ENCODE results near the gene CARS2.

CARS2 gene

DNA sequence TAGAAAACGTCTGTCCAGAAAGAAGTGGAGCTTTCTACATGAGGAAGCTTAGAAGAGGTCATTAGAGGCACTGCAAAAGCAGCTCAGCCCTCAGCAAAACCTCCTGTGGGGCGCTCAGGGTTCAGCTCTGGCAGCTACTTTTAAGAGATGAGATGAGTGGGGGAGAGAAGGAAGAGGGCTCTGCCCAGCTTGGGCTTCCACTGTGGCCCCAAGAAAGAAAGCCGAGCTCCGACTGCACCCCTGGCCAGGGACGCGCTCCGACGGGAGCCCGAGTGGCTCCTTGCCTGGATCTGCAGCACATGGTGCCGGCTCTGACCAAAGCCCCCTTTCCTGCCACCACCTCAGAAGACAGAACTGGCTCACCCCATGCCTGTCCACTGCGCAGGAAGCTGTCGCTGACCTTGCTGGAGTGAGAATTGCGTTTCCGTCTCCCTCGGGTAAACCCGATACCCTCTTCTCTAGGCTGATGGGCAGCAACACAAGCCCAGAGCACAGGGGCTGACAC is 54.1 kb downstream of the CARS2 start:
- FAIRE-seq, result no peak

DNA sequence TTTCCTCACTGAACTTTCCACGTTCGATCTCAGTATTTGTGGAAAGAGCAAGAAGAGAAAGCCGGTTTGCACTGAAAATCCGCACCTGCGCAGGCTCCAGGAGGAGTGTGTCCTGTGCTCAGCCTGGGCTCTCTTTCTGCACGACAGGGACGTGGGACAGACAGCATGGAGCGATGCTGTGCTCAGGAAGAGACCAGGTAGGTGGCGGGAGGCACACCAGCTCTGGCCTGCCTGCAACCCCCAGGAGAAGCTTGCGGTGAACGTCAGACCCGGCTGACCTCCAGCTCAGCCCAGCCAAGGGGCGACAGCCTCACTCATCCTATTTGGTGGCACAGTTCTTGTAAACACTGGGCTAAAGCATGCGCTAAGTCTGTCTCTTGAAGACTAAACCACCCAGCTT is 54.6 kb downstream of the CARS2 start:
- FAIRE-seq, result no peak

DNA sequence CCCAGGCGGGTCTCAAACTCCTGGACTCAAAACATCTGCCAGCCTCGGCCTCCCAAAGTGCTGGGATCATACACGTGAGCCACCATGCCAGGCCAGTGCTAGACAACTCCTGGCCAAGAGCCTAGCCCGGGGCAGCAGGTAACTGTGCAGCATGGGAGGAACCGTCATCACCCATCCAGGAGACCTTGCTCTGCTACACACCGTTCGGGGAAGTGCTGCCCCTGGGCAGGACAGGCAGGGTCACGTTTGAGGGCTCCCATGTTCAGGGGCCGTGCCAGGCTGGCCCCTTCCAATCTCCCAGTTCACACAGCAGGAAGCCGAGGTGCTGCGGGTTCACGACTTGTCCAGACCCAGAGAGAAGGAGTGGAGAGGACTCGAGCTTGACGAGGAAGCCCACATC is 55.5 kb downstream of the CARS2 start:
- no peak for FAIRE-seq

DNA sequence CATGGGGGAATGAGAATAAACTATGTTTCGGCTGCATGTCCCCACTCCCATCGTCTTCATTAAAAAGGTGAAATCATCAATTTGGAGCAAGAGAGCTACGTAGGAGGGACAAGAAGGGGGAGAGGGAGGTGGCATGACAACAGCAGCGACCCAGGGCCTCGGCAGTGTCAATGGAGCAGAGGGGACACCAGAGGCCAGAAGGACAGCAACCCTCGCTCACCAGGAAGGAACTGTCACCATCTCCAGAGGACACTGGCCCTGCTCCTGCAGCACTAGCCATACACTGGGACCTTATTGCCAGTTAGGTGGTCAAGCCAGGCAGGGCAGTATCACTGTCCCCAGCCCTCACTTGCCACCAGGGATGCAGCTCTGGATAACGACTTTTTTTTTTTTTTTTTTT is 56.4 kb downstream of the CARS2 start:
- no peak for FAIRE-seq

DNA sequence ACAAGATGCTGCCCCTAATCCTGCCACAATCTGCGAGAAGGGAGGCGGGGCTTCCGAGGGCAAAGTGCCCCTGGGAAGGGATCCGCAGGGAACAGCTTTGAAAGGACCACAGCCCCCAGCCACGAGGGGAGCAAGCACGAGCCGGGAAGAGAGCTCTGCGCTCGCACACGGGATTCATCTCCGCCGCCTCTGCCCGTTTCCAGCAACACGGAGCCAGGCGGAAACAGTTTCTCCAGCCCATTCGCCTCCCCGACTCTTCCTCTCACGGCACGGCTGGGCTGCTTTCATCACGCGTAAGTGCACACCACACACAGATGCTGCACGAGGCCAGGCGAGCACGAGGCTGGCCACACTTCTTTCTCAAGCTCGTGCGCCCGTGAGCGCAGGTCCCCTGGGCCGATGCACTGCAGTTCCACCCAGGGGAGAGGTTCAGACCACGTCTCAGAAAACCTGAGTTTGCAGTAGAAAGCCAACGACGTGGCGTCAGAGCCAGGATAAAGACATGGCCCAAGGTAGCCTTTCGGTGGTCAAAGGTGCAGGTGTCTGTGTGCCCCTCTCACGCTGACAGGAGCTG is 57.0 kb downstream of the CARS2 start:
- FAIRE-seq, result no peak

DNA sequence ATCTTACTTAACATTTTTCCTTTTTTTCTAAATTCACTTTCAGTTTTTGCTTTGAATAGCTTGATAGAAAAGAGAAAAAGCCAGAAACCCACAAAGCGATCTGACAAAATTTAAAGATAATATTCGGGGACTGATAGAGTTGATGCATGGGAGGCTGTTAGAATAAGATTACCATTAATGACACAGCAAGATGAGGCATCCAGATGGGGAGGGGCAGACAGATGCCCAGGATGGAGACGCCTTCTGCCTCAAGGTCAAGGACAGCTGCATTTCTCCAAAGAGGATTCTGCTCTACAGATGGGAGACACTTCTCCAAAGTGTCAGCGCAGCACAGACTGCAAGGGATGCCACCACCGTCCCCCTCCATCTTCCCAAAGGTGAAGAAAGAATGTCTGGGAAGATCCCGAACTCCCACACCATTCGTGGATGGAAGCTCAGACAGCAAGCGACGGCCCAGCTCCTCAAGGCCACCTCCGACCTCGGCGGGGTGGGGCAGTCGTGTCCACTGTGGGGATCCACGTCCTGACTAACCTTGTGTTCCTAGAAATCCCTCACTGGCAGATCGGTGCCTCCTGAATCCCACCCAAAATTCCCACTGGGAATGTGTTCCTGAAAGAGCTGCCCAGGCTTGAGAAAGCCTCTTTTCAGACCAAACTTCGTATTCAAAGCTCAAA is 57.6 kb downstream of the CARS2 start:
- FAIRE-seq, result no peak

DNA sequence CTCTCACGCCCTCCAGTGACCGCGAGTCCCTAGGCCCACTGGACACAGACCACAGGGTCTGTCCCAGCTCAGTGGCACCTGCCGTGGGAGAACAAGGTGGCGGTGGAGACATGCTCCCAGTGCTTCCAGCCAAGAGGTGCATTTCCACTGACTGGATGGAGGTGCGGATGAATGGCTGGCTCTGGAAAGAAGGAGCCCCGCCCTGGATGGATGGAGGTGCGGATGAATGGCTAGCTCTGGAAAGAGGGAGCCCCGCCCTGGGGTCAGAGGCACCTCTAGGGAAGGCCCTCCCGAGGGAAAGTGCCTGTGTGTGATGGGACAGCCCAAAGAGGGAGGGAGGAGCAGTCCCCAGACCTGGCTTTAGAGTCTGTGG is 58.6 kb downstream of the CARS2 start:
- no peak for FAIRE-seq

DNA sequence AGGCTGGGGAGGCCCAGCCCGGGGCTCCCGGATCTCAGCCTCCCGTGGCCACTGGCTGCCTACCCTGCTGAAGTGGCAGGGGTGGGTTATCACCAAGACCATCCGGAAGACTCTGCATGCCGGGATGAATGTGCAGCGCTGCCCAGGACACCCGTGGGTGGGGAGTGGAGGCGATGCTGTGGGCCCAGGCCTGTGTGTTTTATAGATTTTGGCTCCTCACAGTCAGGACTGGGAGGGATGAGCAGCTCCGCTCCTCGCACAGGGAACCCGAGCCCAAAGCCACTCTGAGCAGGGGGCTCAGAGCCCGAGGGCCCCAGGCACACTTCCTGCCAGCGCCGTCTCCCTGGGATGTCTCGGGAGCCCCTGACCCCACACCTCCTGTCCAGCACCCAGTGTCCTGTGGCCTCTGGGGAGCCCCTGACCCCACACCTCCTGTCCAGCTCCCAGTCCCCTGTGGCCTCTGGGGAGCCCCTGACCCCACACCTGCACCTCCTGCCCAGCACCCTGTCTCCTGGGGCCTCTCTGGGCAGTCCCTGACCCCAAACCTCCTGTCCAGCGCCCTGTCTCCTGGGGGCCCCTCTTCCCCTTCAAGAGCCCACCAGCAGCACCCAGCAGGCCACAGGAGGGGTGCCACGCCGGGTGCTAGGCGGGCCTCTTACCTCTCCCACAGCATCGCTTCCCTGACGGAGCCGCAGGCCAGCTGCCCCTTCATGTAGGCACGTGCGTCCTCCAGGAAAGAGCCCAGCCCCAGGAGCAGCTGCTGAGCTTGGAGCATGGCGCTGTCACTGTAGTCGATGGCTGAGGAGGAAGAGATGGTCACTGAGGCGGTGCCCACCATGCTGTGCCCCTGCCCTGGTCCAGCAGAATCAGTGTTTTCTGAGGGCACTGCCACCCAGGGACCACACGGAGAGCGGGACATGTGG is 59.2 kb downstream of the CARS2 start:
- no peak for FAIRE-seq

DNA sequence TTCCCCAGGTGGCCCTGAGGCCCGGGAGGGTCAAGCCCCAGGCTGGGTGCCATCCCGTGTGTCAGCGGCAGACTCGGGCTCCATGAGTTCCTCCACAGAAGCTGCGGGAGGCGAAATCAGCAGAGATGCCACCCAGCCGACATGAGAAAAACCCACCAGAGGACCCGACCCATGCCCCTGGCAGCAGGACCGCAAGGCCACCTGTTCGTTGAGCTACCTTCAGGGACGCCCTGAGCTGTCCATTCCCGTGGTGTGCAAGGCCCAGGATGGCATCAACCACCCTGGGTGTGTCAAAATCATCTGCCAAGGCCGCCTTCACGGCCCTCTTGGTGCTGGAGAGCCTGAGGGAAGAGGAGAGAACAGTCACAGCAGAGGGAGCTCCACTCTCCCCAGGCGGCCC is 60.2 kb downstream of the CARS2 start:
- no peak for FAIRE-seq

DNA sequence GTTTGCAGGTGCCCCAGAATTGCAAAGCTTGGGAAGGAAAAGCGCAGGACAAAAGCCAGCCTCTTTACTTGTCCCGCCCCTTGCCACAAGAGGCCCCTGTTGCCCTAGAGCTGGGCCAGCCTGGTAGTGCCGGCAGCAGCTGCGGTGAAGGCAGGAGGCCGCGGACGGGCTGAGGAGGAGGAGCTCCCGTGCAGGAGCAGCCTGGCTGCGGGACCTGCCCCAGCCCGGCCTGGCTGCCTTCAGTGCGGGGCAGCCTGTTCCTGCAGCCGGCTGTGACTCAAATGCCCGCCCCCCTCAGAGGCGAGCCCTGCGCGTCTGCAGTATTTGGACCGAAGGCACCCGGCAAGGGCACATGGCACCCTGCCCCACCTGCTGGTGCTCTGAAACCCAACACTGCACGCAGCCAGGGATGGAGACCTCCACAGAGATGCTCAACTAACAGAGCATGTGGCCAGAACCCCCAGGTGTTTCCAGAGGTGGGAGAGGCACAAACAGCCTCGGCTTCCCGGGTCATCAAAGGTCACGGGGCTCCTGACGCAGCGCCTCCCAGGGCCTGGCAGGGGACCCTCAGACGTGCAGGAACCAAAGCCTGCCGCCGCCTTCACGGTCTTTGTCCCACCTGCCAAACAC is 60.9 kb downstream of the CARS2 start:
- no peak for FAIRE-seq

DNA sequence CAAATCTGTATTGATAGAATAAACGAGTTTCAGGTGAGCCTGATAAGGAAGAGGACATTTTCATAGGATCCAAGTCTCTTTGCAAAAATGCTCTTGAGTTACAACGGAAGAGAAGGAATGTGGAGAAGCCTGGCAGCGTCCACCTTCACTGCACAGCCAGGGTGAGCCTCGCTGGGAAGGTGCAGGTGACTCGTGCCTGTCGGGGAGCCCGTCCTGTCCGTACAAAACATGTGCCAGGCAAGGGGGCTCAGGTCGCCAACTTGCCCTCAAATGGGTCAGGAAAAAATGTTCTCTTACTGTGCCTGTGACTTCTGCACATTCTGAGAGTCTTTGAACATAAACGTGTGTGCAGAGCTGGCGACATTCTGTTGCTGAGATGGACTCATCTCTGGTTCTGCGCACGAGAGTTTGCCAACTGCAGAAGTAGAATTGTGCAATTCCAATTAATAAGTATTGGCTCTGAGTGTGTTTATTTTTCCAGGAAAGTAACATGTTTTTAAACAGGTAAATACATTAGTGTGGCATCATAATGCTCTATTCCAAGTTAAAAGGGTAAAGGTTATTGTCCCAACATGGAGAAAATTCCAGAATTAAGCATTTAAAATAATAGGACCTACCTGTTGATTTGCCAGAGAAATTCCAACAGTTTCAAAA is 62.0 kb downstream of the CARS2 start:
- FAIRE-seq, result no peak

DNA sequence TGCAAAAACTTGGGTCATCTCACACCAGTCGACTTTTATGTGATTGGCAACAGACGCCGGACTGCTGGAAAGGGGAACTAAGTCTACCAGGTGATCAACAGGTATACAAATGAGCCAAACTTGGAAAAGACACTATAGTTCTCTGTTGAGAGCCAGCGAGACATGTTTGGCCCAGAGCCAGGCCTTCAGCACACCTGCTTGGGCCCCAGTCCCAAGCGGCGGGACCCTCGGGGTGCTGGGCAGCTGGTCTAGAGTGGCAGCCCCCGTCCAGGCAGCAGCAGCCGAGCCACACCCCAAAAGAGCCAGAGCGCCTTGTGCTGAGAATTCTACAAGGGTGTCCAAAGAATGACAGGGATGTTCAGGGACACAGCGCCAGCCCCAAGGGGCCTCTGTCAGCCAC is 62.6 kb downstream of the CARS2 start:
- no peak for FAIRE-seq

DNA sequence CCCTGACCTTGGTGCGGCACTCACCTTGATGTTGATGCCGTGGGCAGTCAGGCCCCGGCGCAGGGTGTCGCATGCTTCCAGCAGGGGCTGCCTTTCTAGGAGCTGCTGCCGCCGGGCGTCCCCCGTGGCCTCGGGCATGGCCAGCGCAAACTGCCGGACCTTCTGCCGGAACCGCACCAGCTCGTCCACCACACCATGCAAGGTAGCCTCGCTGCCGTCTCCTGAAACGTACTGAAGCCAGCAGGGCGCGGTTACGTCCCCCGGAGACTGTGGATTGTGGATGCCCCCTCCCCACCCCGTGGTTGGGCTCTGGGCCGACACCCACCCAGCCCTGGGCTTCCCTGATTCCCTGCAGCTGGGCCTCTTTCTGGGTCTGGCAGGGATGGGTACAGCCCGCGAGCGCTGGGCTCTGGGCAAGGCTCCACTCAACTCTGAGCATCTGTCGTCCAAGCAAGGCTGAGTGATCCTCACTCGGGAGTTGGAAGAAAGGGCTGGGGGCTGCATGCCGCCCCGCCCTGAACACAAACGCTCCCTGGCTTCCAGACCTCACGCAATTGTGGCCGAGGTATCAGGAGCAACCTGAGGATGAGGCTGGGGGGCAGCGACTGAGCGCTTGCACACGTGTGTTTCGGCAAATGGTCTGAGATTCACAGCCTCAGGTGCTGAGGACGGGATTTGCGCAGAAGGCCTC is 63.5 kb downstream of the CARS2 start:
- FAIRE-seq, result no peak

DNA sequence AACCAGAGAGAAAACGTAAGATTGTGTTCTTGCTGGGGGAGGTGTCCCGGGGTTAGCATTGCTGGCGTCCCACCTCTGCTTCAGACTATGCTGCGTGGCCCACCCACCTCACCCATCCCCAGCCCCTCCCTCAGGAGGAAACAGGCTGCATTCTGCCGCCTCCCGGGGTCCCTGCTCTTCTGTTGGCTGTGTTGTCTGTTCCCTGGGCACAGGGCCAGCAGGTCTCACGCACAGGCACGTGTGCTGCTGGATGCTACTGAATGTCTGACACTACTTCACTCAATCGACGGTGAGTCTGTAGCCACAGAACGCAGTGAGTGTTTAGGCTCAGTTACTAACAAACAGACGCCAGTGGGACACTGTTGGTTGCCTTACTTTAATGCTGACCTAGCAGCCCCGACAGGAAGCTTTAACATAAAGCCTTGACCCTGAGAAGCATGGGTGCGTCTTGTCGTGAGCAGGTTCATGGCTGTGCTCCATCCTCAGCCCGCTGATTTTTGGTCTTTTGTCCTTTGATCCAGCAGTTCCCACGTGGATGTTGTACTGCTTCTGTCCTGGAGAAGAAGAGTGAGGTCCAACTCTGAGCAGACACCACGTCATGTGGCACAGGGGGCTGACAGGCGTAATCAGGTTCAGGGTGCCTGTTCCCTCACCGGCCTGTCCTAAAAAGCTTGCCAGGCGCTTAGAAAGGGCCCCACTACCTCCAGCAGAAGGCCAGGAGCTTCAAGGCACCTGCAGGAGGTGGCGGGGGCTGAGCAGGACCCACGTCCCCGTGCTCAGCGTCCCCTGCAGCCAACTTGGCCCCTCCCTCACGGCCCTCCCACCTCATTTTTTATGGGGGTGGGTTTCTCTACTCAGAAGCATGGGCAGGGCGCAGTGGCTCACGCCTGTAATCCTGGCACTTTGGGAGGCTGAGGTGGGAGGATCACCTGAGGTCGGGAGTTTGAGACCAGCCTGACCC is 64.6 kb downstream of the CARS2 start:
- no peak for FAIRE-seq

DNA sequence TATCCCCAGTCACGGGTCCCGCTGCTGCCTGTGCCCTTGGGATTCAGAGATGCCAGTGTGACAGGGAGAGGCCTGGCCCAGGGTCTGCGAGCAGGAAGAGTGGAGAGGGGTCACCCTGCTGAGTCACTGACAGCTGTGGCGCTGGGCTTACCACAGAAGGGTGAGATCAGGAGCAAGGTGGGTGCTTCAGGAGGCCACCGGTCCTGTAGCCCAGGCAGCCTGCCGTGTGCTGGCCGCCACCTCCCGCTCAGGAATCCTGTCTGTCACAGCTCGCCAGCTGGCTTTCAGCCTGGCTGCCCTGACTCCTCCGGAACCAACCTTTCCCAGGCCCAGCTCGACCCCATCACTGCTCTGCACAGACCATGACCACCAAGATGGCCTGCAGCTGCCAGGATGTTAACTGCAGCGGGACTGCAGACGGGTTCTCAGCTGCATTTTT is 65.3 kb downstream of the CARS2 start:
- FAIRE-seq, result no peak

DNA sequence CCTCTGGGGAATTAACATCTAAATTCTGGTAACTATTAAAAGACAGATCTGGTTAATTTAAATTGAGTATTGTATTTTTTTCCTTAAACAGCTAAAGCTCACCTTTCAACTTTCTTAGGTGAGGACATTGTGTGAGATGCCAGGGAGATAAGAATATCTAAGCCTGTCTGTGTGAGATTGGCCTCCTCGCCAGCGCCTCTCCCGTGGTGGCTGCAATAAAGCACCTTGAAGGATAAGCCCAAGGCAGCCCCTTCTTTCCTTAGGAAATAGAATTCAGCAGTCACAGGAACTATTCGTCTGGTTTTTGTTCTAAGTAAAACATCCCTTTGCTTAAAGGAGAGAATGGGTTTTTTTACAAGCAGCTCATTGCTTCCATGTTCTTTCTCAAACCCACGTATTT is 66.0 kb downstream of the CARS2 start:
- no peak for FAIRE-seq

DNA sequence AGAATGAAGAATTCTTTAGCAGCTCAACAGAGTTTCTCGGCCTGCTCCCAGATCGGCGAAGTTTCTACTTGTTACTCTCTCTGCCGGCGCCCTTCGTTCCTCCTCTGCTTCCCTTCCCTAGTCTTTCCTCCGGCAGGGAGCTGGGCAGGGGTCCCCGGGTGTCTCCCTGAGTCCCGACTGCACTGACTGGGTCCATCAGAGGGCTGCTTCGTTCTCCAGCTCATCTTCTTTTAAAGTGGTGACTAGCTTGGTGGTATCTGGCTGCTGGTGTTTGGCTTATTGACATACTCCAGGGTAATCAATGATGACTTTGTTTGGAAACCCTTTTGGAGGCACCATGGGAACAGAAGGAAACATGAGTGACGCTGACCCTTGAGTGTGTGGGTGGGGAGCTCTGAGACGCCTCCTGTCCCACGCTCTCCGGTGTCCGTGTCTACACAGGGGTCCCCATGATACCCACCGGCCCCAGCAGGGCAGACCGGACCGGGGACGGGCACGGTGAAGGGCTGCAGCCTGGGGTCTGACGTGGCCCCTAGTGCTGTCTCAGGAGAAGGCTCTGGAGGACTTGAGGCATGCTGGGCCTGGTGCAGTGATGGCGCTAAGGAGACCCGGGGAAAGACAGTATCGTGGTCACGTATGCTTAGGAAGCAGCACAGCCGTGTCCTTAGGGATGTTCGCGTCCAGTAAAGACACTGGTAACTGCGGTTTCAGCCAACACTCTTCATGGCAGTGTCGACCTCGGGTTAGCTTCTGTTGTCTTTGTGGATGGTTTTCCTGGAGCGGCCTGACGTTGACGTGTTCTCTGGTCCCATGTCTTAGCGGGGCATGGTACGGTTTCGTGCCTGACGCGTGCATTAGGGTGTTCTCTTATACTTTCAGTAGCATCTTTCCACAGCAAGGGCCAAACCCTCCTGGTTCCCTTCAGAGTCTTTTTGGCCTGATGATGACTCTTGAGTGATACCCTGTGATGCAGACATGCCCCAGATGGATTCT is 66.8 kb downstream of the CARS2 start:
- no peak for FAIRE-seq

DNA sequence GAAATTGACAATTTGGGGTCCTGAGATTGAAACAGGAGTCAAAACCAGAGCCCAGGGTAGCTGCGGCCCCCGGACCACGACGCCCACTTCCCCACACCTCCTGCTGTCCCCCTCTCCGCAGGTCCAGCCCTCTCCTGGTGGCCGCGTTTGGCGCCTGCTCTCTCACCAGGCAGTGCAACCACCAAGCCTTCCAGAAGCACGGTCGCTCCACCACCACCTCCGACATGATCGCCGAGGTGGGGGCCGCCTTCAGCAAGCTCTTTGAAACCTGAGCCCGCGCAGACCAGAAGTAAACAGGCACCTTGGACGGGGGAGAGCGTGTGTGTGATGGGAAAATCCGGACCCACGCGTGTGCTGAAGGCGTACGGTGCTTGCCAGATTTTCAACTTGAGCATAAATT is 67.7 kb downstream of the CARS2 start:
- no peak for FAIRE-seq

DNA sequence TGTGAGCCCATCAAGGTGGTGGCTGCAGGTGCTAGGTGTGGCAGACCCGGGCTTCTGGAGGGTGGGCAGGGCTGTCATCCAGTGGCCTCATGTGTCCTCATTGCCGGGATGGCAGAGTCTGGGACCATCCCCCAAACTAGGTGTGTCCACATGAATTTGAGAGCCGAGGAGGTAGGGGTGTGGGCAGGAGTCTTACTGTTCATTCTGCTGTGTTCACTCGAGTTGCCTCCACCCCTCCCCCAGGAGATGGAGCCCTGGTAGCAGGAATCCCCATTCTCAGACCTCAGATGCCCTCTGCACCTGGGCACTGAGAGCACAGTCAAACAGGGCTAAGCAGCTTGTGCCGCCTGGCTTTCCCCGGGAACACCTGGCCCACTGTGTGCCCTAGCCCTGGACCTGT is 68.2 kb downstream of the CARS2 start:
- FAIRE-seq, result no peak

DNA sequence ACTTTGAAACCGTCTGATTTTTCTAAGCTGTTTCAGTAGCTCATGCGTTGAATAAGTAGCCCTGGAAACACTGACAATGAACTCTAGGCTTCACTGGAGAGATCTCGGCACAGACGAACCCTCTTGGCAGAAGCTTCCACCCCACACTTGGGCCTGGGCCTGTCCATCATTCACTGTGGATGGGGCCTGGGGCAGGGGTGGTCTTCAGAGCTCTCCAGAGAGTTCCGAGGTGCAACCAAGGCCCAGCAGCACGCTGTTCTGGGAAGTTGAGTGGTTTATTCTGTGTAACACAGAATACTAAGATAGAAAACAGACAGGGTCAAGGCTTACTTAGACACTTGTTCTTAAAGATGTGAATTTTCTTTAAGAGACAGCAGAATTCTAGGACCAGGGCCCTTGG is 68.6 kb downstream of the CARS2 start:
- FAIRE-seq, result no peak
